Smooth muscle cell of the brain vasculature (primary cell): ENCODE data around the gene PROM2.
A peak's percentile ranks its signal among the peaks of the same experiment; 100 is the strongest.
"Not testable (repeated sequence)": the region's sequence is repeated elsewhere in the genome, so short reads cannot be mapped to it uniquely, and the experiment has no call there.

Source experiments
- DNase-seq: peaks from one replicate; pipeline ENCODE4 v3.0.0-alpha.2; 2012; ENCODE audit warnings: low read depth, low spot score

The PROM2 gene, protein sequence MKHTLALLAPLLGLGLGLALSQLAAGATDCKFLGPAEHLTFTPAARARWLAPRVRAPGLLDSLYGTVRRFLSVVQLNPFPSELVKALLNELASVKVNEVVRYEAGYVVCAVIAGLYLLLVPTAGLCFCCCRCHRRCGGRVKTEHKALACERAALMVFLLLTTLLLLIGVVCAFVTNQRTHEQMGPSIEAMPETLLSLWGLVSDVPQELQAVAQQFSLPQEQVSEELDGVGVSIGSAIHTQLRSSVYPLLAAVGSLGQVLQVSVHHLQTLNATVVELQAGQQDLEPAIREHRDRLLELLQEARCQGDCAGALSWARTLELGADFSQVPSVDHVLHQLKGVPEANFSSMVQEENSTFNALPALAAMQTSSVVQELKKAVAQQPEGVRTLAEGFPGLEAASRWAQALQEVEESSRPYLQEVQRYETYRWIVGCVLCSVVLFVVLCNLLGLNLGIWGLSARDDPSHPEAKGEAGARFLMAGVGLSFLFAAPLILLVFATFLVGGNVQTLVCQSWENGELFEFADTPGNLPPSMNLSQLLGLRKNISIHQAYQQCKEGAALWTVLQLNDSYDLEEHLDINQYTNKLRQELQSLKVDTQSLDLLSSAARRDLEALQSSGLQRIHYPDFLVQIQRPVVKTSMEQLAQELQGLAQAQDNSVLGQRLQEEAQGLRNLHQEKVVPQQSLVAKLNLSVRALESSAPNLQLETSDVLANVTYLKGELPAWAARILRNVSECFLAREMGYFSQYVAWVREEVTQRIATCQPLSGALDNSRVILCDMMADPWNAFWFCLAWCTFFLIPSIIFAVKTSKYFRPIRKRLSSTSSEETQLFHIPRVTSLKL

DNA sequence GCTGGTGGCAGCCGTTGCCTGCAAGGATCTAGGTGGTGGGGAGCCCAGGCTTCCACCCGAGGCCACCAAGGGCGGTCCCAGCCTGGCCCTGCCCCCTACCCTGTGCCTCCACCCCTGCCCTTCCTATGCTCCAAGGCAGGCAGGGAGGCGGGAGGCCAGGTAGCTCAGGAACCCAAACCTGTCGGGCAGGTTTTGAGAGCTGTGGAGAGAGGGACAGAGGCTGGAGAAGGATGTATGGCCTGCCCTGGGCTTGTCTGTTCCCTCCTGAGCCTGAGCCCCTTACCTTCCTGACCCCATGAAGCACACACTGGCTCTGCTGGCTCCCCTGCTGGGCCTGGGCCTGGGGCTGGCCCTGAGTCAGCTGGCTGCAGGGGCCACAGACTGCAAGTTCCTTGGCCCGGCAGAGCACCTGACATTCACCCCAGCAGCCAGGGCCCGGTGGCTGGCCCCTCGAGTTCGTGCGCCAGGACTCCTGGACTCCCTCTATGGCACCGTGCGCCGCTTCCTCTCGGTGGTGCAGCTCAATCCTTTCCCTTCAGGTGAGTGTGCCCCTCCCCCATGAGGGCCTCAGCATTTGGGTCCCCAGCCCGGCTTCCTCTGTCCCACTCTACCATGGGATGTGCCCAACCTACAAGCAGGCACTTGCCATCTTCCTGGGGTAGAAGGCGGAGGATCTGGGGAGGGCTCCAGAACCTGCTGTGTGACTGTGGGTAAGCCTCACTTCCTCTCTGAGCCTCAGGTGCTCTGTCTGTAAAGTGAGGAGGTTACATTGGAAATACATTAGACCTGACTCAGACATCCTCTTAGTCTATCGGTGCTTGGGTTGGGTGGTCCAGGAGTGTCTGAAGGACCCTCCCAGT is at the start of gene PROM2:
PROM2 (plus strand) TSS at position 159 of the 860 bp plus-strand sequence; CDS start at position 296, 137 bp downstream.
- no peak for DNase-seq

DNA sequence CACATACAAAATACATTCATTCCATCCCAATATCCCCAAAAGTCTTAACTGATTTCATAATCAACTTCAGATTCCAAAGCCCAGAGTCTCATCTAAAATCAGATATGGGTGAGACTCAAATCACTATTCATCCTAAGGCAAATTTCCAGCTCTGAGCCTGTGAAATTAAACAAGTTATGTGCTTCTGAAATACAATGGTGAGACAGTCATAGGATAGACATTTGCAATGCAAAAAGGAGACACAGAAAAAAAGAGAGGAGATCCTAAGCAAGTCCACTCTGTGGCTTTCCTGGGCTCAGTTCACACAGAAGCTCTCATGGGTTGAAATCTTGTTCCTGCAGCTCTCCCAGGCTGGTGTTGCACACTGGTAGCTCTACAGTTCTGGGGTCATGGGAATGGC is 48.6 kb upstream of the PROM2 start:
- no peak for DNase-seq

DNA sequence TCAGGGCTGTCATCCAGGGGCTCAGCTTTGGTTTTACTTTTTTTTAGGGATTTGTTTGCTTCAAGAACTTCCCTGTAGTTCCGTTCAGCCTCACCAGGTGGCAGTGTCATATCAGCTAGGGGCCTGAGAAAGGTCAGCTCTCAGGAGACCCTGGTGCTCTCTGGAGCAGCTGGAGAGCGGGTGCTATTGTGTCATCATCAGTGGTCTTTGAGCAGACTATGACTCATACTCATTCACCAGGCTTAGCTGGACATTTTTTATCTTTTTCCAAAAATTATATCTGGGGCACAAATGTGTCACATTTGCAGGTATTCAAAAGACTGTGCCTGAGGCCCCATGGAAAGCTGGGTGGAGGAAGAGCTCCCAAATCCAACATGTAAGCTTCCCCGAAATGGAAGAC is 42.5 kb upstream of the PROM2 start:
- DNase-seq = peak; percentile 9

DNA sequence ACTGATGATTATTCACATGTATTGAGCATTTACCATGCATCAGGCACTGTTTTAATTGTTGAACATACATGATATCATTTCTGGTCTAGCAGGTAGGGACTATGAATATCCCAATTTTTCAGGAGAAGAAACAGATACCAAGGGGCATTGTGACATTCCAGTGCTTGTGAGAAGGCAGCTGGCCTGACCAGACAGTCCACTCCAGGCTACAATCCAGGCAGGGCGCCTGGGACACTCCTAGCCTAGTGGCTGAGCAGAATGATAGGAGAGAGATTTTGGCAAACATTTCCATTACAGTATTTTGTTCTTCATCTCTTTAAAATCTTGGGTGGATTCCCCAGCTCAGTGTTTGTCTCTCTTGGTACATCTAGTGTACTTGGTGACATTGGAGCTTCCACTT is 42.0 kb upstream of the PROM2 start:
- no peak for DNase-seq

DNA sequence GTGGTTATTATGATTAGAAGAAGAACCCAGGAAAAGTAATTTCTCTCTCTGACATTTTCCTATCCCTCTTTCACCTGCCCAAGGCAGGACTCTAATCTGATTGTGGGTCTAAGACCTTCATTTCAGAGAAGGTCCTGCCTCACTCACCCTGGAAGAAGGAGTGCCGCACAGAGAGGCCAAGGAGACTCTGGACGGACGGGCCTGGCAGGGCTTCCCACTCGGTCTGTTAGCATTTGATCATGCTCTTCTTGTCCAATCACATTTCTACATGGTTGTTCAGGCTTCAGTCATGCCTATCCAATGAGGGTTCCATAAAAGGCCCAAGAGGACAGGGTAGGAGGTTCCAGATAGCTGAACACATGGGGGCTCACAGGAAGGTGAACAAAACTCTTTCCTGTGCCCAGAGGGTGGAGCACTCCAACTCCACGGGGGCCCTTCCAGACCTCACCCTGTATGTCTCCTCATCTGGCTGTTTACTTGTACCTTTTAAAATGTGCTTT is 39.9 kb upstream of the PROM2 start:
- DNase-seq = no peak

DNA sequence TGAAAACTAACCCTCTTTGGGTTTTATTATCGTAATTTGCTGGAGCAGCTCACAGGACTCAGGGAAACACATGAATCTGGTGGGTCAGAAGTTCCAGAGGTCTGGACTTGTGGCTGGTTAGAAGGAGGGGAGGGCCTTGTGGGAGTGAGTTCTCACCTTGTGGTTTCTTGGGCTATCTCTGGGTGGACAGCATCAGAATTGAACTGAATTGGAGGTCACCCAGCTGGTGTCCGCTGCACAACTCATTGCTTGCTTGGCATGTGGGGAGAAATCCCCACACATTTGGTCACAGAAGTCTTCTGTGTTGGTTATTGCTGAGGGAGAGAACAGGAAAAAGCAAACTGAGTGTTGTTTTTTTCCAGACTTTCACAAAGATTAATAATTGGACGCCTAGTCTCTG is 39.4 kb upstream of the PROM2 start:
- DNase-seq = no peak

DNA sequence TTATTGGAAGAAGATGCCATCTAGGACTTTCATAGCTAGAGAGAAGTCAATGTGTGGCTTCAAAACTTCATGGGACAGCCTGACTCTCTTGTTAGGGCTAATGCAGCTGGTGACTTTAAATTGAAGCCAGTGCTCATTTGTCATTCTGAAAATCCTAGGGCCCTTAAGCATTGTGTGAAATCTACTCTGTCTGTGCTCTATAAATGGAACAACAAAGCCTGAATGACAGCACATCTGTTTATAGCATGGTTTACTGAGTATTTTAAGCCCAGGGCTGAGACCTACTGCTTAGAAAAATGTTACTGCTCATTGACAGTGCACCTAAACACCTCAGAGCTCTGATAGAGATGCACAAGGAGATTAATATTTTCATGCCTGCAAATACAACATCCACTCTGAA is 36.1 kb upstream of the PROM2 start:
- no peak for DNase-seq

DNA sequence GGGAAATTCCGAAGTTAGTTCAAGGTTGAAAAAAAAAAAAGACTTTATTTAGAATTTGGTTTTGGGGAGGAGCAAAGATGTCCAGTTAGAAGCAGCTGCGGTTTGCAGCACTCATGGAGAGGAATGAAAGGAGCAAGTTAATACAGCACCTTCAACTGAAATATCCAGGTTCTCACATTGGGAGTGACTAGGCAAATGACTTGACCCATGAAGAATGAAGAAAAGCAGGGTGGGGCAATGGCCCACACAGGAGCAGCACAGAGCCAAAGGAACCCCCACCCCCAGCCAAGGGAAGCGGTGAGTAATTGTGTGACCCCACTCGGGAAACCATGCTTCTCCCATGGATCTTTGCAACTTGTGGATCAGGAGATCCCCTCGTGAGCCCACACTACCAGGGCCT is 34.2 kb upstream of the PROM2 start:
- DNase-seq = no peak

DNA sequence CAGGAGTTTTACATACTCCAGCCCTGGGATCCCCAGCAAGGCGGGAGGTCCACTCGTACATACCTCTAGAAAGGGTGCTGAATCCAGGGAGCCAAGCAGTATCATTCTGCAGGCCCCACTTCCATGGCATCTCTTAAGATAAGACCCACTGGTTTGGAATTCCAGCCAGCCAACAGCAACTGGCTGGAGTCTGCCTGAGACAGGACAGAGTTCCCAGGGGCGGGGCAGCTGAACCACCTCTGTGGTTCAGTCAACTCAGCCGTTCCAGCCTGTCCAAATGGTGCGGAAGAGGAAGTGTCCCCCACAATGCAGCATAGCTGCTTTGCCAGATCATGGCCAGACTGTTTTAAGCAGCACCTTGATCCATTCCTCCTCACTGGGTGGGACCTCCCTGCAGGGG is 33.7 kb upstream of the PROM2 start:
- DNase-seq = no peak

DNA sequence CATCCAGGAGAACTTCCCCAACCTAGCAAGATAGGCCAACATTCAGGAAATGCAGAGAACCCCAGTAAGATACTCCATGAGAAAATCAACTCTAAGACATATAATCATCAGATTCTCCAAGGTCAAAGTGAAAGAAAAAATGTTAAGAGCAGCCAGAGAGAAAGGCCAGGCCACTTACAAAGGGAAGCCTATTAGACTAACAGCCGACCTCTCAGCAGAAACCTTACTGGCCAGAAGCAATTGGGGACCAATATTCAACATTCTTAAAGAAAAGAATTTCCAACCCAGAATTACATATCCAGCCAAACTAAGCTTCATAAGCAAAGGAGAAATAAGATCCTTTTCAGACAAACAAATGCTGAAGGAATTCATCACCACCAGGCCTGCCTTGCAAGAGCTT is 32.2 kb upstream of the PROM2 start:
- DNase-seq = not testable (repeated sequence)

DNA sequence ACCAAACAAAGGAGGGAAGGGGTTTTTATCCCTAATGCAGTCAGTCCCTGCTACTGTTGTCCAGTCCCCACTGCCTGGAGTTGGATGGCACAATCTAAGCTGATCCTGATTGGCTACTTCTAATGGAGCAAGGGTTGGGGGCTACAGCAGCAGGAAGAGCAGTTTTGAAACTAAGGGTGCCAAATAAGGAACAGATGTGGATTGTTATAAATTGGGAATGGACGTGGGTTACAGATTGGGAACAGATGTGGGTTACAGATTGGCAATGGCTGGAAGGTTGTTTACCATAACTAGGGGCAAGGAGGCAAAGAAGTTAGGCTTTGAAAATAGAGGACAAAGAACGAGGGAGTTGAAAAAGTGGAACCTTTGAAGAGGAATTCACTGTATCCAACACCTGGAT is 16.0 kb upstream of the PROM2 start:
- no peak for DNase-seq

DNA sequence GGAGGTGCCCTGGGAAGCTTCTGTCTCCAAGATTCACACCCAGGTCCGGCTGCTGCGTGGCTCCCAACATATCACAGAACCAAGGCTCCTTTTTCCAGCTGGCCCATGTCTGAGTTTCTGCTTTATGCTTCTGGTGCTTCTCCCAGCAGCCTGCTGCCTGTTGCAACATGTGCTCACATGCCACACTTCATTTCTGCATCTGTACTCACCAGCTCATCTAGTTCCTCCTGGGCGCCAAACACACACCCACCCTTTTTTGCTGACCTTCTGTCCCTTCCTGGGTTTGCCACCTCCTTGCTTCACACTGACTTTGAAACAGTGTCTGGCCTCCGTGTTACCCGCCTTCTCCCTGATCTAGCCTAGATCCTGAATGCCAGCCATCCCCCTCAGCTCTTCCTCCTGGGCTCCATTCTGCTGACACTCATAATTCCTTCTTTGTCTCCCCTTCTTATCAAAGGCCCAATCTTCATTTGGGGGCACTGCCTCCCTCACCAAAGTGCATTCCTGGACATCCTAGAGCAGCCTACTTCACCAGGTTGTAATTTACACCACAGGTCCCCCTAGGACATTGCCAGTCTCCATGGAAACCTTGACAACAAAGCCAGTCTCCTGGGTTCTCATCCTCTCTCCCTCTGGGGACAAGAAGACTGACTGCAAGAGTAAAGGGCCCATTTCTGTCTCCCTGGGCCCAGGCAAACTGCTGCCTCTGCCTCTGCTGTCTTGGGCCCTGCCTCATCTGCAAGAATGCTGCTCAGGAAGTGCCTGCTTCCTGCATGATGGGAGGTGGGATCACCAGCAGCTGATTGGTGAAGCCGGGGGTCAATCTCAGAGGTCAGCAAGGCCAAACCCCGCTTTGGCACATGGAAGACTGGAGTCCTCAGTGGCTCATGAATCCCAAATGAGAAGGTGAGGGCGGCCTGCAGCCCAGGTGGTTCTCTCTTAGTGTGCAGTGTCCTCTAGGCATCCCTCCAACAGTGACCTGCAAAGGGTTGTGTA is 13.9 kb upstream of the PROM2 start:
- DNase-seq = no peak

DNA sequence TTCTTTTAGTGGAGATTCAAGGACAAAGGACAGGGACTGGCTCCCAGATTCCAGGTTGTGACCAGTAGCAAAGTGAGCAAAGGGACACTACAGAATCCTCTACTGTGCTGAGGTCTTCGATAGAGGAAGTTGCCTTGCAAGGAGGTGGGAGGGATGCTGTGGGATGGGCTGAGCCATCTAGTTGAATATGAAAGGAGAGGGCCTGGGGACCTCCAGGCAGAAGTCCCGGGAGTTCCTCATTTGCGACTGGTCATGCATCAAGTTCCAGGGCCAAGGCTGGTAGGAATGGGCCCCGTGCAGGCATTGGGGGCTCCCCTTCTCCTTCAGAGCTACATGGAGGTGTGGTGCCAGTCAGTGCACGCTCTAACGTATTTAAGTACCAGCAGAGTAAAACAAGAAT is 12.6 kb upstream of the PROM2 start:
- DNase-seq = no peak

DNA sequence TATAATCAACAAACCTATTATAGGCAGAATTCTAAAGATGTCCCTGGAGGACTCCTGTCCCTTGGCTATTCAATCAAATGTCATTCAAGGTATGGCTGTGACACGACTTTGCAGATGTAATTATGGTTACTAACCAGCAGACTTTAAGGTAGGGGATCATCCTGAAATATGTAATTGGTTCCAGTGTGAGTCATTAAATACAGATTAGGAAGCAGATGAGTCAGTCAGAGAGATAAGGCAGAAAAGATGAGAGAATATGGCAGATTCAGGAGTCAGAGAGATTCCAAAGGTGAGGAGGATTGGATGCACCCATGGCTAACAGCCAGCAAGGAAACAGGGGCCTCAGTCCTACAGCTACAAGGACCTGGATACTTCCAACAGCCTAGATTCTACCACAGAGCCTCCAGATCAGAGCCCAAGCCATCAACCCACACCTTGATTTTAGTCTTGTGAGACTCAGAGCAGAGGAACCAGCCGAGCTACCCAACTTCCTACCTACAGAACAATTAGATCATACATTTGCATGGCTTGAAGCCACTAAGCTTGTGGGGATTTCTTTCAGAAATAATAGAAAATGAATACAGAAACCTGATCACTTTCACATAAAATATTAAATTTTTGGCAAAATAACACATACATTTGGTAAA is 11.2 kb upstream of the PROM2 start:
- no peak for DNase-seq

DNA sequence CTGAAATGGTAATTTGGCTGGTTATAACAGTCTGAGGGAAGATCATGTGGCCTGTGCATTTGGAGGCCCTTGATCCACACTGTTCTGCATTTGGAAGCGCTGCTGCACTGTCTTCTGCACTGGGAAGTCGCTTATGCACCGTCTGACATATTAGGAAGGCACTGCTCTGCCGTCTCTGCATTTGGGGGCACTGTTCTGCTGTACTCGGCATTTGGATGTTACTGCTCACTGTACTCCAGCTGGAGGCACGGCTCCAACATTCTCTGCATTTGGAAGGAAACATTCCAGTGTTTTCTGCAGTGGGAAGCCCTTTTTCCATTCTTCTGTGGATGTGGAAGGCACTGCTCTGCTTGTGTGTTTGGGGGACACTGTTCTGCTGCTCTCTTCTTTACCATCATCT is 9.6 kb upstream of the PROM2 start:
- no peak for DNase-seq

DNA sequence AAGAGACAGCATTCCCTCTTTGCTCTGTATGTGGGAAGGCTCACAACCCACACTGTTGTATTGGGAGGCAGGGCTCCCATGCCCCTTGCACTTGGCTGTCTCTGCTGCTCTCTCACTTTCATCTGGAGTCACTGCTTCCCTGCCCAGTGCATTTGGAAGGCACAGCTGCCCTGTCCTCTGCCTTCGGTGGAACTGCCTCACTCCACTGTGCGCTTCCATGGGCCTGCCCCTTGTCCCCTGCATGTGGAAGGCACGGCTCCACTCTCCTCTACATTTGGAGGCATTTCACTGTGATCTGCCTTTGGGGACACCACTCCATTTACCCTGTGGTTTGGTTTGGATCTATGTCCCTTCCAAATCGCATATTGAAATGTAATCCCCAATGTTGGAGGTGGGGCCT is 9.1 kb upstream of the PROM2 start:
- DNase-seq = no peak

DNA sequence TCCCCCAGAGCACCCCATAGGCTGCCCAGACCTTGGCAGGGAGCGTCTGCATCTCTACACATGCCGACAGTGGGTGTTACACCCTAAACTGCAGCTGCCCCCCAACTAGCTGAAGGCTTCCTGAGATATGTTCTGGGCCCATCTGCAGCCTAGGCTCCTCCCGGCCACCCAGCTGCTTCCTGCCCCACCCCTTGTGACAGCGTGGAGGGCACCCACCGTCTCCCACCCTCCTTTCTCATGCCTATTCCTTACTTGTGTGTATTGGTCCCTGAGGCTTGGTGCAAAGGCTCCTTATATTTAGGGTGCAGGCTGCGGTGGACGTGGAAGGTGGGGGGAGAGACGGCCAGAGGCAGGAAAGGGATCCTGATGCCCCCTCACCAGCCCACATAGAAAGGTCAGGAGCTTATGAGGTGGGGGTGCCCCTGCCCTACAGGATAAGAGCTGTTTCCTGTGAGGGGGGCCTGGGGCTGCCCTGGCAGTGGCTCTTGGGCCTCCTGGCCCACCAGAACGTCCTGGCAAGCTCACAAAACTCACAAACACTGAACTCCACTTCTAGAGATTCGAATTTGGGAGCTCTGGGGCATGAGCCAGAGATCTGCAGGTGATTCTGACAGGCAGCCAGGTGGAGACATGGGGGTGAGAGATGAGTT is 7.3 kb upstream of the PROM2 start:
- no peak for DNase-seq

DNA sequence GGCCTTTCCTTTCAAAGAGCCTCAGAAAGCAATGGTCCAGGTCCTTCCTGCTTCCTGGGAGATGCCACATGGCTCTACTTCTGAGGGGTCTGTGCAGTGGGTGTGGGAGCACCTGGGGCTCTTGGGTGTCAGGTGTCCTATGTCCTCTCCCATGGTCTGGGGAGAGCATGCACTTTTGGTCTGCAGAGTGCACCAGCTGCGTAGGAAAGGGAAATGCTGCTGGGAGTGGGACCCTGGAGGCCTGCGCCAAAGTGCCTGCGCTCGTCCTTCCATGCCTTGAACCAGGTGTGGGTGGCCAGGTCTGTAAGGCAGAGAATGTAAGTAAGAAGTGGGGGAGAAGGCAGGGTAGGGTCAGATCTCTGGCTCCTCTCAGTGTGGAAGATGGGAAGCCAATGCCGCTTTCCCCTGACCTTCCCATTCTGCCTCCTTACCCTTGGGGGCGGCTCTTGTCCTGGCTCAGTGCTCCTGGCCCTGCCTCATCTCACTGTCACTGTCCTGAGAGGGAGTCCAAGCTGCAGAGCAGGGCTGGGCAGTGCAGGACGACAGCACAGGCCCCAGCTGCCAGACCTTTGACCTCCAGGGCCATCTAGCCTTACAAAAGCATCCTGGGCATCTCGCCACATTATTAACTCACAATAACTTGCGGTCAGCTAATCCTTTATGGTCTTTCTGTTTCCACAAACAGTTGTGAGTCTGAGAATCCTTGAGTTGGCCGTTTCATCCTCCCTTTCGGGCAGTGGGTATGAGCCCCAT is 6.6 kb upstream of the PROM2 start:
- no peak for DNase-seq
